ENCODE measurements around the gene KIAA0513. TPM values are rescaled to one million over a fixed set of nuclear protein-coding genes. Genes with fewer than 3 reads are reported as not detected.

The KIAA0513 gene
- total and polyA plus RNA-seq, 2 of the 13 experiments (the other 11 are each of a cell fraction or from before 2014, with no cell fraction given): 1.8 TPM

GRCh38 chr16:85027349-85027957, at the start of gene KIAA0513 (continued):
- no peak for TF ChIP-seq HMGXB3 (CRISPR knock-in tag; IDR thresholded peaks at IDR 0.05; ENCODE audit: borderline replicate concordance)
- peak; percentile 72; the same call in 1 of the 2 replicates for TF ChIP-seq ATF6 (CRISPR knock-in tag; conservative IDR thresholded peaks at IDR 0.05)
- no peak; the same call in 1 of the 2 replicates for TF ChIP-seq PHF20 (CRISPR knock-in tag; IDR thresholded peaks at IDR 0.05)
- TF ChIP-seq RFXAP (CRISPR knock-in tag; IDR thresholded peaks at IDR 0.05; ENCODE audit: borderline replicate concordance): no peak
- peak; percentile 74; the same call in 1 of the 2 replicates for TF ChIP-seq ZNF124 (CRISPR knock-in tag; IDR thresholded peaks at IDR 0.05)
- peak; percentile 87; the same call in 1 of the 2 replicates for TF ChIP-seq PBX3 (CRISPR knock-in tag; IDR thresholded peaks at IDR 0.05; ENCODE audit: borderline replicate concordance)
- no peak for TF ChIP-seq SATB2 (CRISPR knock-in tag; IDR thresholded peaks at IDR 0.05)
- no peak for TF ChIP-seq PLRG1 (conservative IDR thresholded peaks at IDR 0.05)
- 0 out of 2 replicates have a peak, but pooled peaks have one; percentile 45 for TF ChIP-seq ZSCAN21 (CRISPR knock-in tag; IDR thresholded peaks at IDR 0.05; ENCODE audit: borderline replicate concordance)
- TF ChIP-seq ARNTL (CRISPR knock-in tag; IDR thresholded peaks at IDR 0.05): peak; percentile 94
- TF ChIP-seq ZNF678 (CRISPR knock-in tag; IDR thresholded peaks at IDR 0.05): no peak
- TF ChIP-seq NFYB (CRISPR knock-in tag; IDR thresholded peaks at IDR 0.05): peak; percentile 22; the same call in 1 of the 2 replicates
- peak; percentile 73; the same call in 1 of the 2 replicates for TF ChIP-seq ZSCAN22 (CRISPR knock-in tag; IDR thresholded peaks at IDR 0.05)
- no peak for TF ChIP-seq TAF15 (IDR thresholded peaks at IDR 0.05; ENCODE audit: low read depth, low read length, poor library complexity, severe bottlenecking)
- peak; percentile 68; the same call in 1 of the 2 replicates for TF ChIP-seq ZFP90 (CRISPR knock-in tag; IDR thresholded peaks at IDR 0.05; ENCODE audit: borderline replicate concordance)
- TF ChIP-seq FOXP4 (CRISPR knock-in tag; IDR thresholded peaks at IDR 0.05): no peak
- no peak for TF ChIP-seq IRX3 (CRISPR knock-in tag; IDR thresholded peaks at IDR 0.05; ENCODE audit: borderline replicate concordance, low read depth)
- TF ChIP-seq ZFP36L2 (CRISPR knock-in tag; IDR thresholded peaks at IDR 0.05): no peak
- TF ChIP-seq HNRNPLL (IDR thresholded peaks at IDR 0.05; ENCODE audit: low read depth, low read length, poor library complexity, severe bottlenecking): peak; percentile 88
- peak; percentile 86; the same call in 1 of the 2 replicates for TF ChIP-seq ZNF44 (CRISPR knock-in tag; IDR thresholded peaks at IDR 0.05)

All from HepG2 (cell line).